HepG2 (cell line): Measurements from ENCODE around the gene STARD13. TPM values are rescaled to one million over a fixed set of nuclear protein-coding genes. Genes with fewer than 3 reads are reported as not detected.

Experiments
- ATAC-seq: fragments of 200-7000 bp; cut with Tn5 transposase; 3 replicates; pipeline ENCODE4 v1.9.1; 2020; ENCODE audit warnings: mild to moderate bottlenecking, moderate library complexity
- BruUV-seq: library from RNA; stranded (reverse); fragments of 400-500 nt; replicated peaks from 2 replicates; lab custom pipeline; 2021; lab: Mats Ljungman, UMichigan
- CTCF ChIA-PET: fragments of 300-600 bp; formaldehyde crosslinking; extraction: SDS; loops from one replicate; lab custom pipeline; 2021; ENCODE audit warnings: low total read pairs, inconsistent platforms, low intra/inter-chr PET ratio; lab: Yijun Ruan, JAX
- POLR2A ChIA-PET: fragments of 350-600 bp; sonication (Branson Sonifier 250); formaldehyde crosslinking; loops from one replicate; lab custom pipeline; 2020; ENCODE audit warnings: antibody characterized with exemption, inconsistent platforms; lab: Yijun Ruan, JAX
- DNase-seq: peaks from one replicate; pipeline ENCODE4 v3.0.0-alpha.2; 2015; ENCODE audit warnings: low spot score
- FAIRE-seq: peaks from 3 replicates; lab custom pipeline; 2011; peaks lifted over from hg19 to GRCh38; lab: Jason Lieb, UNC
- H2AFZ ChIP-seq: one replicate; pipeline ENCODE4 v1.6.1; 2011; ENCODE audit warnings: low read length, inconsistent platforms
- H3K27ac ChIP-seq: fragments of 300-600 bp; 3 replicates; pipeline ENCODE4 v1.8.0; 2011; ENCODE audit warnings: mixed run types, mild to moderate bottlenecking, mixed read lengths, low read length, inconsistent platforms; ENCODE audit not compliant: insufficient read depth; ENCODE audit errors: extremely low read length
- H3K27me3 ChIP-seq, 2 experiments: fragments of 200-600 bp in 1 of 2; 2 replicates in 1 of 2; 3 replicates in 1 of 2; pipeline versions ENCODE4 v1.6.0 to v1.8.0; 2011; ENCODE audit warnings: low read length in 2 of 2, mild to moderate bottlenecking in 2 of 2, moderate library complexity in 2 of 2, inconsistent platforms in 1 of 2; ENCODE audit not compliant: insufficient read depth in 2 of 2, control insufficient read depth in 1 of 2
- H3K36me3 ChIP-seq, 2 experiments: fragments of 200-600 bp in 1 of 2; replicated peaks in 1 of 2; 2 replicates in 1 of 2; 3 replicates in 1 of 2; pipeline versions ENCODE4 v1.5.1 to v1.8.0; 2011; ENCODE audit warnings: low read length in 2 of 2, inconsistent platforms in 1 of 2; ENCODE audit not compliant: insufficient read depth in 2 of 2, control insufficient read depth in 1 of 2
- H3K4me1 ChIP-seq: 2 replicates; pipeline ENCODE4 v1.5.1; 2012; ENCODE audit warnings: low read length, inconsistent platforms; ENCODE audit not compliant: insufficient read depth
- H3K4me2 ChIP-seq: 2 replicates; pipeline ENCODE4 v1.6.0; 2011; ENCODE audit warnings: low read depth, low read length, inconsistent platforms
- H3K4me3 ChIP-seq, 3 experiments: fragments of 200-600 bp in 1 of 3; sonication (generic), shearing (Covaris generic) in 1 of 3; replicated peaks in 1 of 3; 2 replicates each; pipeline ENCODE4 v1.5.1; 2011 to 2016; ENCODE audit warnings: low read length in 3 of 3, inconsistent platforms in 2 of 3, low read depth in 2 of 3, mild to moderate bottlenecking in 2 of 3, control low read depth in 1 of 3, mixed read lengths in 1 of 3; ENCODE audit not compliant: insufficient read depth in 1 of 3
- H3K79me2 ChIP-seq: one replicate; pipeline ENCODE4 v1.6.1; 2011; ENCODE audit warnings: low read length, inconsistent platforms; ENCODE audit not compliant: insufficient read depth
- H3K9ac ChIP-seq: 2 replicates; pipeline ENCODE4 v1.6.0; 2011; ENCODE audit warnings: mild to moderate bottlenecking, low read depth, low read length, inconsistent platforms; ENCODE audit not compliant: insufficient read depth
- H3K9me3 ChIP-seq: 2 replicates; pipeline ENCODE4 v1.5.1; 2012; ENCODE audit warnings: mild to moderate bottlenecking, low read length
- H4K20me1 ChIP-seq: 2 replicates; pipeline ENCODE4 v1.6.0; 2011; ENCODE audit warnings: inconsistent platforms, mild to moderate bottlenecking, low read length, moderate library complexity; ENCODE audit not compliant: insufficient read depth
- BCL6 ChIP-seq: IDR thresholded peaks from 2 replicates; pipeline ENCODE4 v1.6.1; 2016; ENCODE audit warnings: missing genetic modification reagents, missing compliant biosample characterization
- CEBPG ChIP-seq: IDR thresholded peaks from 2 replicates; pipeline ENCODE4 v1.6.1; 2016
- EED ChIP-seq: sonication (generic); formaldehyde crosslinking; IDR thresholded peaks from 2 replicates; pipeline ENCODE4 v1.5.0; 2020; ENCODE audit warnings: mild to moderate bottlenecking, missing genetic modification reagents
- EP300 ChIP-seq, 3 experiments: sonication (generic) in 1 of 3; formaldehyde crosslinking in 1 of 3; IDR thresholded peaks; 2 replicates each; pipeline versions ENCODE4 v1.5.1 to v1.6.1; 2011 to 2020; ENCODE audit warnings: low read depth in 2 of 3, low read length in 2 of 3, borderline replicate concordance in 1 of 3, improper control_type of control experiment in 1 of 3, mild to moderate bottlenecking in 1 of 3, missing genetic modification reagents in 1 of 3, moderate library complexity in 1 of 3
- FOSL2 ChIP-seq: sonication (generic); formaldehyde crosslinking; IDR thresholded peaks from 2 replicates; pipeline ENCODE4 v1.4.0; 2020; ENCODE audit warnings: missing genetic modification reagents
- GATAD2A ChIP-seq: IDR thresholded peaks from 2 replicates; pipeline ENCODE4 v1.6.1; 2016
- HOXA3 ChIP-seq: sonication (generic); formaldehyde crosslinking; IDR thresholded peaks from 2 replicates; pipeline ENCODE4 v1.5.0; 2020; ENCODE audit warnings: missing genetic modification reagents
- SOX13 ChIP-seq, 3 experiments: fragments of 450-650 bp in 1 of 3; sonication (generic) in 1 of 3; formaldehyde crosslinking in 1 of 3; IDR thresholded peaks in 2 of 3; conservative IDR thresholded peaks in 1 of 3; 2 replicates each; pipeline versions ENCODE4 v1.5.0 to v1.6.1; 2016 to 2020; ENCODE audit warnings: antibody characterized with exemption in 1 of 3, mild to moderate bottlenecking in 1 of 3, missing compliant biosample characterization in 1 of 3, missing genetic modification reagents in 1 of 3, moderate library complexity in 1 of 3
- SOX6 ChIP-seq, 2 experiments: fragments of 450-650 bp in 1 of 2; sonication (generic) in 1 of 2; formaldehyde crosslinking in 1 of 2; IDR thresholded peaks; 2 replicates each; pipeline versions ENCODE4 v1.4.0 to v1.6.1; 2017 to 2020; ENCODE audit warnings: antibody characterized with exemption in 1 of 2, mild to moderate bottlenecking in 1 of 2, missing genetic modification reagents in 1 of 2
- TCF7L2 ChIP-seq: IDR thresholded peaks from 2 replicates; pipeline ENCODE4 v1.6.1; 2011; ENCODE audit warnings: mild to moderate bottlenecking, low read depth, low read length, moderate library complexity
- ZKSCAN8 ChIP-seq: IDR thresholded peaks from 2 replicates; pipeline ENCODE4 v1.6.1; 2016; ENCODE audit warnings: borderline replicate concordance, missing genetic modification reagents, missing compliant biosample characterization
- ZNF12 ChIP-seq: sonication (generic); formaldehyde crosslinking; IDR thresholded peaks from 2 replicates; pipeline ENCODE4 v1.5.0; 2020; ENCODE audit warnings: missing genetic modification reagents
- ZNF205 ChIP-seq: IDR thresholded peaks from 2 replicates; pipeline ENCODE4 v1.6.1; 2018; ENCODE audit warnings: missing biosample characterization, missing genetic modification reagents
- WGBS: methylation state at CpG from one replicate; pipeline ENCODE4 v1.1.6; 2017; ENCODE audit warnings: low lambda C conversion rate; 5-methylcytosine and 5-hydroxymethylcytosine counted together
- in situ Hi-C: cut with HindIII; loops from 2 replicates; pipeline ENCODE4 v1.10.0; 2017; ENCODE audit warnings: low pct_unique_long_range_greater_than_20kb; ENCODE audit not compliant: extremely low pct_ligation_motif_present
- intact Hi-C: fragments of 100-400 bp; cut with micrococcal nuclease; formaldehyde crosslinking; loops from one replicate; pipeline ENCODE4 v1.10.0; 2022; ENCODE audit not compliant: unreplicated experiment
- polyA plus RNA-seq, 8 experiments: library from polyadenylated mRNA; depleted of rRNA in 3 of 8; stranded (reverse) in 7 of 8; unstranded in 1 of 8; fragments of >200 nt; fragmentation: Illumina TruSeq in 4 of 8; extraction: Trizol in 4 of 8; gene quantifications; 2 replicates each; pipeline versions ENCODE4 v1.2.1 to v1.2.3, GENCODE V29; 2011 to 2016; ENCODE audit warnings: low read depth in 4 of 8, missing spikeins in 1 of 8, mixed read lengths in 1 of 8; ENCODE audit not compliant: insufficient read depth in 1 of 8
- total RNA-seq, 5 experiments: library from RNA; depleted of rRNA; stranded (reverse); fragments of >200 nt; fragmentation: Illumina TruSeq; extraction: Trizol; gene quantifications; 2 replicates each; pipeline ENCODE4 v1.2.3, GENCODE V29; 2016; ENCODE audit warnings: low read depth in 1 of 5
- TF ChIP-seq, protein P1 (sequence below): sonication (generic); formaldehyde crosslinking; IDR thresholded peaks from 2 replicates; pipeline ENCODE4 v1.4.0; 2020; ENCODE audit warnings: missing genetic modification reagents, borderline replicate concordance
- TF ChIP-seq, protein P2 (sequence below): IDR thresholded peaks from 2 replicates; pipeline ENCODE4 v1.4.0; 2020; ENCODE audit warnings: mild to moderate bottlenecking, missing genetic modification reagents
- TF ChIP-seq, protein P3 (sequence below): sonication (generic); formaldehyde crosslinking; IDR thresholded peaks from 2 replicates; pipeline ENCODE4 v1.4.0; 2020; ENCODE audit warnings: mild to moderate bottlenecking, missing genetic modification reagents

Gene STARD13
- total and polyA plus RNA-seq, 2 of the 13 experiments (the other 11 are each of a cell fraction or from before 2014, with no cell fraction given) = 12.8 to 14.3 TPM

DNA sequence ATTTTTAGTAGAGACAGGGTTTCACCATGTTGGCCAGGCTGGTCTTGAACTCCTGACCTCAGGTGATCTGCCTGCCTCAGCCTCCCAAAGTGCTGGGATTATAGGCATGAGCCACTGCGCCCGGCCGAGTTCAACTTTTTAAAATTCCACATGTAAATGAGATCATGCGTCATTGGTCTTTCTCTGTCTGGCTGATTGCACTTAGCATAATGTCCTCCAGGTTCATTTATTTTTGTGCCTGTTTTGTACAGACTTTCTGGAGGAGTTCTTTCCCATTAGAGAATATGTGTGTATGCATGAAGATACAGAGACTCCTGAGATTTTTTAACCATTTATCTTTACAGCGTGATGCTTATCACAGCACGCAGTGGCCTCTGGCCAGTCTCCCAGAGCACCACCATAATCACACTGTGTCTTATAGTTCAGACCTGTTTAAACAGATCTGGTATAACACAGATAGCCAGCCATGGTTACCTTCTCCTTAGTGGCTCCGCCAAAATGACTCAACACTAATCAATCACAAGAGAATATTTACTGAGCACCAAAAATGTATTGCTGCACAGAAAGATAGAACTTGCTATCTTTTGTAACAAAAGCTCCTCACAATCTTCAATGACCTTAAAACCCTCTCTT, 11.4 kb upstream of the STARD13 start:
- ChIA-PET POLR2A (no interaction called here), CTCF (no interaction called here)
- H3K36me3 ChIP-seq = no peaks in the 10 kb centered on the region
- H3K4me3 ChIP-seq = no peak overlapping the region
- no peaks in the 10 kb centered on the region for H3K27me3 ChIP-seq
- peak; percentile 43 for FAIRE-seq
- 64% methylated on average over 7 of the region's 7 CpGs for WGBS
- H2AFZ ChIP-seq = no peak overlapping the region
- no peak overlapping the region for H3K9ac ChIP-seq
- TF ChIP-seq HOXA3 (CRISPR knock-in tag) = no peak
- TF ChIP-seq, protein P1, sequence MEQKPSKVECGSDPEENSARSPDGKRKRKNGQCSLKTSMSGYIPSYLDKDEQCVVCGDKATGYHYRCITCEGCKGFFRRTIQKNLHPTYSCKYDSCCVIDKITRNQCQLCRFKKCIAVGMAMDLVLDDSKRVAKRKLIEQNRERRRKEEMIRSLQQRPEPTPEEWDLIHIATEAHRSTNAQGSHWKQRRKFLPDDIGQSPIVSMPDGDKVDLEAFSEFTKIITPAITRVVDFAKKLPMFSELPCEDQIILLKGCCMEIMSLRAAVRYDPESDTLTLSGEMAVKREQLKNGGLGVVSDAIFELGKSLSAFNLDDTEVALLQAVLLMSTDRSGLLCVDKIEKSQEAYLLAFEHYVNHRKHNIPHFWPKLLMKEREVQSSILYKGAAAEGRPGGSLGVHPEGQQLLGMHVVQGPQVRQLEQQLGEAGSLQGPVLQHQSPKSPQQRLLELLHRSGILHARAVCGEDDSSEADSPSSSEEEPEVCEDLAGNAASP (CRISPR knock-in tag) = peak; percentile 23; the same call in 1 of the 2 replicates
- TF ChIP-seq EP300 (IDR thresholded peaks at IDR 0.05; ENCODE audit: low read depth in 2 of 2, low read length in 2 of 2) = peak in 1 of 2 experiments; percentile 56; a peak in 1 of 4 replicates
- TF ChIP-seq EP300 (CRISPR knock-in tag; IDR thresholded peaks at IDR 0.05; ENCODE audit: borderline replicate concordance) = no peak
- no peak for TF ChIP-seq SOX6 (IDR thresholded peaks at IDR 0.05)
- TF ChIP-seq SOX6 (CRISPR knock-in tag; IDR thresholded peaks at IDR 0.05) = peak; percentile 37; the same call in 1 of the 2 replicates
- no peak for TF ChIP-seq ZKSCAN8 (CRISPR knock-in tag)
- no peak for TF ChIP-seq EED (CRISPR knock-in tag)
- TF ChIP-seq BCL6 = 0 out of 2 replicates have a peak, but pooled peaks have one; percentile 6
- TF ChIP-seq ZNF12 (CRISPR knock-in tag) = peak; percentile 16; the same call in 1 of the 2 replicates
- TF ChIP-seq TCF7L2 = no peak
- peak; percentile 27; the same call in 1 of the 2 replicates for TF ChIP-seq GATAD2A (CRISPR knock-in tag)
- TF ChIP-seq, protein P2, sequence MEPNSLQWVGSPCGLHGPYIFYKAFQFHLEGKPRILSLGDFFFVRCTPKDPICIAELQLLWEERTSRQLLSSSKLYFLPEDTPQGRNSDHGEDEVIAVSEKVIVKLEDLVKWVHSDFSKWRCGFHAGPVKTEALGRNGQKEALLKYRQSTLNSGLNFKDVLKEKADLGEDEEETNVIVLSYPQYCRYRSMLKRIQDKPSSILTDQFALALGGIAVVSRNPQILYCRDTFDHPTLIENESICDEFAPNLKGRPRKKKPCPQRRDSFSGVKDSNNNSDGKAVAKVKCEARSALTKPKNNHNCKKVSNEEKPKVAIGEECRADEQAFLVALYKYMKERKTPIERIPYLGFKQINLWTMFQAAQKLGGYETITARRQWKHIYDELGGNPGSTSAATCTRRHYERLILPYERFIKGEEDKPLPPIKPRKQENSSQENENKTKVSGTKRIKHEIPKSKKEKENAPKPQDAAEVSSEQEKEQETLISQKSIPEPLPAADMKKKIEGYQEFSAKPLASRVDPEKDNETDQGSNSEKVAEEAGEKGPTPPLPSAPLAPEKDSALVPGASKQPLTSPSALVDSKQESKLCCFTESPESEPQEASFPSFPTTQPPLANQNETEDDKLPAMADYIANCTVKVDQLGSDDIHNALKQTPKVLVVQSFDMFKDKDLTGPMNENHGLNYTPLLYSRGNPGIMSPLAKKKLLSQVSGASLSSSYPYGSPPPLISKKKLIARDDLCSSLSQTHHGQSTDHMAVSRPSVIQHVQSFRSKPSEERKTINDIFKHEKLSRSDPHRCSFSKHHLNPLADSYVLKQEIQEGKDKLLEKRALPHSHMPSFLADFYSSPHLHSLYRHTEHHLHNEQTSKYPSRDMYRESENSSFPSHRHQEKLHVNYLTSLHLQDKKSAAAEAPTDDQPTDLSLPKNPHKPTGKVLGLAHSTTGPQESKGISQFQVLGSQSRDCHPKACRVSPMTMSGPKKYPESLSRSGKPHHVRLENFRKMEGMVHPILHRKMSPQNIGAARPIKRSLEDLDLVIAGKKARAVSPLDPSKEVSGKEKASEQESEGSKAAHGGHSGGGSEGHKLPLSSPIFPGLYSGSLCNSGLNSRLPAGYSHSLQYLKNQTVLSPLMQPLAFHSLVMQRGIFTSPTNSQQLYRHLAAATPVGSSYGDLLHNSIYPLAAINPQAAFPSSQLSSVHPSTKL (CRISPR knock-in tag) = peak; percentile 20; the same call in 1 of the 2 replicates
- no peak for TF ChIP-seq CEBPG (CRISPR knock-in tag)
- peak; percentile 68 for TF ChIP-seq FOSL2 (CRISPR knock-in tag)
- TF ChIP-seq SOX13 (IDR thresholded peaks at IDR 0.05) = no peak
- peak in 1 of 2 experiments; percentile 65; a peak in 2 of 4 replicates for TF ChIP-seq SOX13 (CRISPR knock-in tag; conservative IDR thresholded peaks at IDR 0.05 in 1 of 2, IDR thresholded peaks at IDR 0.05 in 1 of 2)
- TF ChIP-seq ZNF205 (CRISPR knock-in tag) = peak; percentile 92; the same call in 1 of the 2 replicates
- TF ChIP-seq, protein P3, sequence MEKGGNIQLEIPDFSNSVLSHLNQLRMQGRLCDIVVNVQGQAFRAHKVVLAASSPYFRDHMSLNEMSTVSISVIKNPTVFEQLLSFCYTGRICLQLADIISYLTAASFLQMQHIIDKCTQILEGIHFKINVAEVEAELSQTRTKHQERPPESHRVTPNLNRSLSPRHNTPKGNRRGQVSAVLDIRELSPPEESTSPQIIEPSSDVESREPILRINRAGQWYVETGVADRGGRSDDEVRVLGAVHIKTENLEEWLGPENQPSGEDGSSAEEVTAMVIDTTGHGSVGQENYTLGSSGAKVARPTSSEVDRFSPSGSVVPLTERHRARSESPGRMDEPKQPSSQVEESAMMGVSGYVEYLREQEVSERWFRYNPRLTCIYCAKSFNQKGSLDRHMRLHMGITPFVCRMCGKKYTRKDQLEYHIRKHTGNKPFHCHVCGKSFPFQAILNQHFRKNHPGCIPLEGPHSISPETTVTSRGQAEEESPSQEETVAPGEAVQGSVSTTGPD (CRISPR knock-in tag) = 0 out of 2 replicates have a peak, but pooled peaks have one; percentile 41
- H3K79me2 ChIP-seq = no peaks in the 10 kb centered on the region
- peak; percentile 68 for DNase-seq
- H4K20me1 ChIP-seq = no peaks in the 10 kb centered on the region
- H3K9me3 ChIP-seq = no peaks in the 10 kb centered on the region
- intact Hi-C loops = no loop called here
- no peak overlapping the region for H3K4me2 ChIP-seq
- H3K27ac ChIP-seq = peak overlapping the region; percentile 25
- peaks cover 26% of the 10 kb centered on the region for H3K4me1 ChIP-seq
- no TSS peak for BruUV-seq
- peak; percentile 96 for ATAC-seq
- in situ Hi-C loops = no loop called here
